Stimulated activated naive CD8-positive, alpha-beta T cell treated with anti-CD3 and anti-CD28 coated beads, Interleukin-15, Interleukin-2, amounts not matched to agents 100 U/mL and 50 U/mL, for 24 hours (primary cell): ENCODE measurements around the gene UQCC5.

Source experiments
- ATAC-seq: fragments of 150-1000 bp; cut with Tn5 transposase; one replicate; pipeline ENCODE4 v1.10.0; 2021
- DNase-seq: peaks from one replicate; pipeline ENCODE4 v3.0.0; 2021

UQCC5 gene

GRCh38 chr3:52534281-52535183 lies 1.9 kb upstream of the UQCC5 start:
- ATAC-seq (no peak), DNase-seq (no peak)

- DNase-seq (no peak), ATAC-seq (no peak)
These were observed 844 bp upstream of the UQCC5 start for GRCh38 chr3:52535411-52536111.

- no peak for ATAC-seq
These were observed 365 bp upstream of the UQCC5 start for GRCh38 chr3:52536112-52536368.

GRCh38 chr3:52537165-52537620 lies 788 bp downstream of the UQCC5 start:
- no peak for DNase-seq
- no peak for ATAC-seq

More at GRCh38 chr3:52536112-52536368, 365 bp upstream of the UQCC5 start:
- DNase-seq: no peak

GRCh38 chr3:52537726-52538421 lies 1.5 kb downstream of the UQCC5 start:
- no peak for ATAC-seq
- DNase-seq: no peak

GRCh38 chr3:52539010-52539653 lies 2.7 kb downstream of the UQCC5 start:
- DNase-seq (no peak), ATAC-seq (no peak)

- ATAC-seq (no peak), DNase-seq (no peak)
These were observed 4.6 kb downstream of the UQCC5 start for GRCh38 chr3:52541050-52541449.

GRCh38 chr3:52544937-52545336 lies 8.5 kb downstream of the UQCC5 start:
- ATAC-seq (no peak), DNase-seq (no peak)

- ATAC-seq (no peak), DNase-seq (no peak)
These were observed 9.9 kb downstream of the UQCC5 start for GRCh38 chr3:52546111-52546901.

GRCh38 chr3:52547143-52547542 lies 10.7 kb downstream of the UQCC5 start:
- ATAC-seq: no peak
- no peak for DNase-seq

GRCh38 chr3:52551118-52551517 lies 14.7 kb downstream of the UQCC5 start:
- no peak for ATAC-seq
- no peak for DNase-seq

- DNase-seq (no peak), ATAC-seq (no peak)
These were observed 15.7 kb downstream of the UQCC5 start for GRCh38 chr3:52552089-52552488.

- ATAC-seq: no peak
- no peak for DNase-seq
These were observed 17.8 kb downstream of the UQCC5 start for GRCh38 chr3:52554026-52554755.

GRCh38 chr3:52555056-52555455 lies 18.7 kb downstream of the UQCC5 start:
- no peak for DNase-seq
- ATAC-seq: no peak

- DNase-seq (no peak), ATAC-seq (no peak)
These were observed 20.9 kb downstream of the UQCC5 start for GRCh38 chr3:52557011-52557960.

- no peak for DNase-seq
These were observed 22.0 kb downstream of the UQCC5 start for GRCh38 chr3:52558436-52558835.

GRCh38 chr3:52561028-52561747 lies 24.8 kb downstream of the UQCC5 start:
- ATAC-seq (no peak), DNase-seq (no peak)

More at GRCh38 chr3:52558436-52558835, 22.0 kb downstream of the UQCC5 start:
- no peak for ATAC-seq

- DNase-seq (no peak), ATAC-seq (no peak)
These were observed 27.6 kb downstream of the UQCC5 start for GRCh38 chr3:52563984-52564383.

GRCh38 chr3:52568069-52568468 lies 31.7 kb downstream of the UQCC5 start:
- ATAC-seq (no peak), DNase-seq (no peak)
